K562 (cell line): ENCODE measurements around the gene LRRIQ1. TPM values are rescaled to one million over a fixed set of nuclear protein-coding genes. Genes with fewer than 3 reads are reported as not detected.

Experiments
- ATAC-seq: fragments of 200-7000 bp; cut with Tn5 transposase; 3 replicates; pipeline ENCODE4 v1.9.1; 2020; ENCODE audit warnings: moderate library complexity
- BruUV-seq: library from RNA; stranded (reverse); fragments of 400-500 nt; replicated peaks from 2 replicates; lab custom pipeline; 2021; lab: Mats Ljungman, UMichigan
- CTCF ChIA-PET: fragments of 300-600 bp; formaldehyde crosslinking; extraction: SDS; loops from one replicate; lab custom pipeline; 2021; ENCODE audit warnings: low intra/inter-chr PET ratio; lab: Yijun Ruan, JAX
- POLR2A ChIA-PET: fragments of 300-600, 350-650 bp; sonication (Branson Sonifier 250); formaldehyde crosslinking; extraction: SDS; loops from one replicate; lab custom pipeline; 2021; ENCODE audit warnings: antibody characterized with exemption, inconsistent platforms; lab: Yijun Ruan, JAX
- DNase-seq, 4 experiments: peaks; one replicate each; pipeline versions ENCODE4 v3.0.0 to v3.0.0-alpha.2; 2011 to 2018; ENCODE audit warnings: low spot score in 3 of 4, mixed read lengths in 3 of 4; ENCODE audit errors: extremely low read depth in 1 of 4
- FAIRE-seq: peaks from 2 replicates; lab custom pipeline; 2011; peaks lifted over from hg19 to GRCh38; lab: Jason Lieb, UNC
- H2AFZ ChIP-seq: 2 replicates; pipeline ENCODE4 v1.6.0; 2011; ENCODE audit warnings: low read depth, low read length, control low read depth, inconsistent platforms
- H3K27ac ChIP-seq: fragments of 200-600 bp; 3 replicates; pipeline ENCODE4 v1.8.0; 2011; ENCODE audit warnings: low read depth, mild to moderate bottlenecking, control low read depth, inconsistent platforms, low read length, moderate library complexity, mixed read lengths; ENCODE audit errors: extremely low read depth
- H3K27me3 ChIP-seq, 2 experiments: fragments of 300-600 bp in 1 of 2; 2 replicates in 1 of 2; 3 replicates in 1 of 2; pipeline versions ENCODE4 v1.6.0 to v1.8.0; 2011; ENCODE audit warnings: inconsistent platforms in 2 of 2, low read length in 2 of 2, mild to moderate bottlenecking in 1 of 2, mixed read lengths in 1 of 2, moderate library complexity in 1 of 2; ENCODE audit not compliant: control insufficient read depth in 2 of 2, insufficient read depth in 2 of 2
- H3K36me3 ChIP-seq: fragments of 300-600 bp; 3 replicates; pipeline ENCODE4 v1.8.0; 2011; ENCODE audit warnings: mild to moderate bottlenecking, low read length, inconsistent platforms; ENCODE audit not compliant: control insufficient read depth, insufficient read depth
- H3K4me1 ChIP-seq, 2 experiments: fragments of 200-600 bp in 1 of 2; replicated peaks in 1 of 2; 2 replicates in 1 of 2; 3 replicates in 1 of 2; pipeline versions ENCODE4 v1.5.1 to v1.8.0; 2011; ENCODE audit warnings: inconsistent platforms in 2 of 2, low read length in 2 of 2, mild to moderate bottlenecking in 1 of 2, mixed read lengths in 1 of 2, moderate library complexity in 1 of 2; ENCODE audit not compliant: control insufficient read depth in 2 of 2, insufficient read depth in 2 of 2
- H3K4me2 ChIP-seq: 2 replicates; pipeline ENCODE4 v1.6.1; 2011; ENCODE audit warnings: low read length, control low read depth, inconsistent platforms, mixed read lengths; ENCODE audit not compliant: insufficient read depth
- H3K4me3 ChIP-seq: fragments of 200-600 bp; sonication (generic), shearing (Covaris generic); 2 replicates; pipeline ENCODE4 v1.5.1; 2016; ENCODE audit warnings: control low read depth, inconsistent platforms
- H3K79me2 ChIP-seq: fragments of 200-600 bp; 3 replicates; pipeline ENCODE4 v1.8.0; 2011; ENCODE audit warnings: low read length, inconsistent platforms; ENCODE audit not compliant: control insufficient read depth, insufficient read depth
- H3K9ac ChIP-seq, 2 experiments: 2 replicates each; pipeline versions ENCODE4 v1.6.0 to v1.6.1; 2011; ENCODE audit warnings: low read depth in 2 of 2, low read length in 2 of 2, control low read depth in 1 of 2, inconsistent platforms in 1 of 2, mild to moderate bottlenecking in 1 of 2, mixed read lengths in 1 of 2; ENCODE audit not compliant: insufficient read depth in 1 of 2
- H3K9me1 ChIP-seq: one replicate; pipeline ENCODE4 v1.6.0; 2011; ENCODE audit warnings: inconsistent platforms, mild to moderate bottlenecking, low read length, moderate library complexity; ENCODE audit not compliant: control insufficient read depth, insufficient read depth
- H3K9me3 ChIP-seq: replicated peaks from 2 replicates; pipeline ENCODE4 v1.5.1; 2011; ENCODE audit warnings: low read depth, low read length, inconsistent platforms; ENCODE audit not compliant: control insufficient read depth, insufficient read depth
- H4K20me1 ChIP-seq: replicated peaks from 2 replicates; pipeline ENCODE4 v1.6.1; 2011; ENCODE audit warnings: low read length, inconsistent platforms, mixed read lengths; ENCODE audit not compliant: control insufficient read depth, insufficient read depth
- BCL6 ChIP-seq: fragments of 250-450 bp; sonication (Bioruptor Pico); IDR thresholded peaks from 2 replicates; pipeline ENCODE4 v1.4.0; 2020
- CEBPB ChIP-seq: fragments of 450-650 bp; IDR thresholded peaks from 2 replicates; pipeline ENCODE4 v1.6.1; 2016; ENCODE audit warnings: missing genetic modification characterization, missing compliant biosample characterization
- ERF ChIP-seq: fragments of 450-650 bp; formaldehyde crosslinking; IDR thresholded peaks from 2 replicates; pipeline ENCODE4 v1.4.0; 2020; ENCODE audit warnings: mild to moderate bottlenecking, mixed read lengths
- ETV1 ChIP-seq: fragments of 450-650 bp; conservative IDR thresholded peaks from 2 replicates; pipeline ENCODE4 v1.6.1; 2016; ENCODE audit warnings: missing genetic modification characterization, control low read depth, low read depth, missing compliant biosample characterization
- GATAD2B ChIP-seq: fragments of 450-650 bp; IDR thresholded peaks from 2 replicates; pipeline ENCODE4 v1.6.1; 2017; ENCODE audit warnings: mild to moderate bottlenecking, borderline replicate concordance
- HMG20B ChIP-seq: fragments of 250-450 bp; sonication (Bioruptor Pico); IDR thresholded peaks from 2 replicates; pipeline ENCODE4 v1.5.0; 2021; ENCODE audit warnings: mild to moderate bottlenecking
- KAT8 ChIP-seq: fragments of 450-650 bp; IDR thresholded peaks from 2 replicates; pipeline ENCODE4 v1.6.1; 2016; ENCODE audit warnings: low read depth, mild to moderate bottlenecking
- MAX ChIP-seq: sonication (generic); formaldehyde crosslinking; IDR thresholded peaks from 2 replicates; pipeline ENCODE4 v1.9.0; 2022; ENCODE audit warnings: mild to moderate bottlenecking, missing genetic modification reagents
- NFE2L1 ChIP-seq: fragments of 450-650 bp; IDR thresholded peaks from 2 replicates; pipeline ENCODE4 v1.6.1; 2016; ENCODE audit warnings: missing genetic modification characterization, low read depth, mild to moderate bottlenecking, missing compliant biosample characterization, moderate library complexity, borderline replicate concordance
- NFYB ChIP-seq: IDR thresholded peaks from 2 replicates; pipeline ENCODE4 v1.6.1; 2011; ENCODE audit warnings: mild to moderate bottlenecking, moderate library complexity; ENCODE audit not compliant: insufficient read length; ENCODE audit errors: extremely low read depth
- PPARD ChIP-seq: fragments of 250-450 bp; sonication (Bioruptor Pico); IDR thresholded peaks from 2 replicates; pipeline ENCODE4 v1.8.0; 2022; ENCODE audit warnings: inconsistent platforms, mild to moderate bottlenecking, moderate library complexity
- SP1 ChIP-seq: sonication (generic); formaldehyde crosslinking; IDR thresholded peaks from 2 replicates; pipeline ENCODE4 v1.8.1; 2022; ENCODE audit warnings: mild to moderate bottlenecking, missing genetic modification reagents
- SP2 ChIP-seq: IDR thresholded peaks from 2 replicates; pipeline ENCODE4 v1.6.1; 2011; ENCODE audit warnings: mild to moderate bottlenecking, low read depth, low read length, moderate library complexity; ENCODE audit not compliant: poor library complexity, severe bottlenecking; ENCODE audit errors: extremely low read depth
- SPI1 ChIP-seq: IDR thresholded peaks from 2 replicates; pipeline ENCODE4 v1.6.1; 2011; ENCODE audit warnings: low read depth, low read length, control low read depth, borderline replicate concordance
- TAF15 ChIP-seq: fragments of 200-400 bp; formaldehyde crosslinking; IDR thresholded peaks from 2 replicates; pipeline ENCODE4 v1.6.1; 2017; ENCODE audit warnings: mild to moderate bottlenecking, low read depth, low read length, moderate library complexity
- ZNF124 ChIP-seq: sonication (generic); formaldehyde crosslinking; IDR thresholded peaks from 2 replicates; pipeline ENCODE4 v1.8.1; 2022; ENCODE audit warnings: missing genetic modification reagents
- ZNF583 ChIP-seq: fragments of 250-450 bp; sonication (Bioruptor Pico); IDR thresholded peaks from 2 replicates; pipeline ENCODE4 v1.4.0; 2020
- WGBS: fragments of 100-300 bp; shearing (Covaris generic); methylation state at CpG from one replicate; pipeline ENCODE4 v1.1.6; 2016; ENCODE audit warnings: low coverage, mixed read lengths; ENCODE audit not compliant: insufficient coverage; ENCODE audit errors: missing lambda C conversion rate; 5-methylcytosine and 5-hydroxymethylcytosine counted together
- in situ Hi-C: fragments of 300-500 bp; cut with MboI; formaldehyde crosslinking; loops from 4 replicates; pipeline ENCODE4 v1.15.0; 2018; ENCODE audit warnings: inconsistent platforms, mixed read lengths
- intact Hi-C: fragments of 100-400 bp; cut with micrococcal nuclease; formaldehyde crosslinking; loops from 2 replicates; pipeline ENCODE4 v1.14.2; 2022
- polyA plus RNA-seq, 8 experiments: library from polyadenylated mRNA; depleted of rRNA in 4 of 8; stranded (reverse) in 5 of 8; unstranded in 3 of 8; fragments of >200 nt; fragmentation: Nextera tagmentation in 2 of 8; fragmentation: Illumina TruSeq in 1 of 8; extraction: Ambion mirVana in 2 of 8; extraction: Trizol in 1 of 8; gene quantifications; 2 replicates each; pipeline versions ENCODE4 v1.2.1 to v1.2.3, GENCODE V29; 2011 to 2014; ENCODE audit warnings: inconsistent platforms in 1 of 8, missing spikeins in 1 of 8
- total RNA-seq, 7 experiments: library from RNA; depleted of rRNA in 6 of 7; stranded (reverse); fragments of >200 nt in 6 of 7; fragmentation: Illumina TruSeq in 2 of 7; extraction: Trizol in 2 of 7; gene quantifications; 2 replicates each; pipeline versions ENCODE4 v1.2.1 to v1.2.3, GENCODE V29; 2011 to 2021; ENCODE audit warnings: low replicate concordance in 1 of 7

The LRRIQ1 gene
- total and polyA plus RNA-seq, 9 of the 15 experiments (the other 6 are each of a cell fraction or from before 2014, with no cell fraction given): not detected

- no peak for ATAC-seq
- FAIRE-seq: no peak
Measured at GRCh38 chr12:85190728-85191127, 154.6 kb downstream of the LRRIQ1 start.

More at GRCh38 chr12:85190728-85191127, 154.6 kb downstream of the LRRIQ1 start:
- TF ChIP-seq ERF (CRISPR knock-in tag) (no peak), ZNF583 (CRISPR knock-in tag) (no peak), MAX (CRISPR knock-in tag) (no peak), NFYB (no peak), SPI1 (no peak), ETV1 (tag) (no peak), GATAD2B (no peak), NFE2L1 (no peak), BCL6 (CRISPR knock-in tag) (no peak), ZNF124 (no peak), CEBPB (no peak), HMG20B (CRISPR knock-in tag) (no peak), PPARD (CRISPR knock-in tag) (no peak), SP1 (no peak), TAF15 (no peak), KAT8 (no peak), SP2 (no peak)
- WGBS: 2% methylated on average over 2 of the region's 2 CpGs
- no peaks in the 10 kb centered on the region for H3K27me3 ChIP-seq
- ChIA-PET POLR2A (no interaction called here), CTCF (no interaction called here)
- H3K27ac ChIP-seq: no peak overlapping the region
- intact Hi-C loops (no loop called here), in situ Hi-C loops (no loop called here)
- no peak overlapping the region for H2AFZ ChIP-seq
- H3K9ac ChIP-seq: no peak overlapping the region
- H3K36me3 ChIP-seq: no peaks in the 10 kb centered on the region
- no peaks in the 10 kb centered on the region for H3K9me1 ChIP-seq
- no peaks in the 10 kb centered on the region for H3K9me3 ChIP-seq
- no peaks in the 10 kb centered on the region for H4K20me1 ChIP-seq
- no peaks in the 10 kb centered on the region for H3K4me1 ChIP-seq
- H3K4me2 ChIP-seq: no peak overlapping the region
- no TSS peak for BruUV-seq
- DNase-seq: no peak
- no peak overlapping the region for H3K4me3 ChIP-seq
- H3K79me2 ChIP-seq: no peaks in the 10 kb centered on the region
